WTC11 (cell line): ENCODE results near the gene FXYD3.

Experiments used
- CTCF ChIP-seq: fragments of 200-600 bp; IDR thresholded peaks from 2 replicates; pipeline ENCODE4 v1.8.0; 2022; ENCODE audit warnings: antibody characterized with exemption
- IRF1 ChIP-seq: sonication (generic); formaldehyde crosslinking; IDR thresholded peaks from 2 replicates; pipeline ENCODE4 v1.8.0; 2023; ENCODE audit warnings: missing genetic modification reagents
- TEAD1 ChIP-seq: sonication (generic); formaldehyde crosslinking; IDR thresholded peaks from 2 replicates; pipeline ENCODE4 v1.8.0; 2022; ENCODE audit warnings: mild to moderate bottlenecking, missing genetic modification reagents
- TF ChIP-seq, protein P1 (sequence below): sonication (generic); formaldehyde crosslinking; IDR thresholded peaks from 2 replicates; pipeline ENCODE4 v1.8.0; 2023; ENCODE audit warnings: mild to moderate bottlenecking, missing genetic modification reagents
- TF ChIP-seq, protein P2 (sequence below): sonication (generic); formaldehyde crosslinking; IDR thresholded peaks from 2 replicates; pipeline ENCODE4 v1.8.1; 2022; ENCODE audit warnings: mild to moderate bottlenecking, missing genetic modification reagents, moderate library complexity, borderline replicate concordance
- TF ChIP-seq, protein P3 (sequence below): fragments of 250-450 bp; sonication (Bioruptor Pico); IDR thresholded peaks from 2 replicates; pipeline ENCODE4 v1.9.0; 2021; ENCODE audit warnings: mild to moderate bottlenecking

- TF ChIP-seq IRF1 (CRISPR knock-in tag) (no peak), CTCF (no peak), TEAD1 (CRISPR knock-in tag) (no peak)
- TF ChIP-seq, protein P1, sequence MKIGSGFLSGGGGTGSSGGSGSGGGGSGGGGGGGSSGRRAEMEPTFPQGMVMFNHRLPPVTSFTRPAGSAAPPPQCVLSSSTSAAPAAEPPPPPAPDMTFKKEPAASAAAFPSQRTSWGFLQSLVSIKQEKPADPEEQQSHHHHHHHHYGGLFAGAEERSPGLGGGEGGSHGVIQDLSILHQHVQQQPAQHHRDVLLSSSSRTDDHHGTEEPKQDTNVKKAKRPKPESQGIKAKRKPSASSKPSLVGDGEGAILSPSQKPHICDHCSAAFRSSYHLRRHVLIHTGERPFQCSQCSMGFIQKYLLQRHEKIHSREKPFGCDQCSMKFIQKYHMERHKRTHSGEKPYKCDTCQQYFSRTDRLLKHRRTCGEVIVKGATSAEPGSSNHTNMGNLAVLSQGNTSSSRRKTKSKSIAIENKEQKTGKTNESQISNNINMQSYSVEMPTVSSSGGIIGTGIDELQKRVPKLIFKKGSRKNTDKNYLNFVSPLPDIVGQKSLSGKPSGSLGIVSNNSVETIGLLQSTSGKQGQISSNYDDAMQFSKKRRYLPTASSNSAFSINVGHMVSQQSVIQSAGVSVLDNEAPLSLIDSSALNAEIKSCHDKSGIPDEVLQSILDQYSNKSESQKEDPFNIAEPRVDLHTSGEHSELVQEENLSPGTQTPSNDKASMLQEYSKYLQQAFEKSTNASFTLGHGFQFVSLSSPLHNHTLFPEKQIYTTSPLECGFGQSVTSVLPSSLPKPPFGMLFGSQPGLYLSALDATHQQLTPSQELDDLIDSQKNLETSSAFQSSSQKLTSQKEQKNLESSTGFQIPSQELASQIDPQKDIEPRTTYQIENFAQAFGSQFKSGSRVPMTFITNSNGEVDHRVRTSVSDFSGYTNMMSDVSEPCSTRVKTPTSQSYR (CRISPR knock-in tag) = no peak
- TF ChIP-seq, protein P2, sequence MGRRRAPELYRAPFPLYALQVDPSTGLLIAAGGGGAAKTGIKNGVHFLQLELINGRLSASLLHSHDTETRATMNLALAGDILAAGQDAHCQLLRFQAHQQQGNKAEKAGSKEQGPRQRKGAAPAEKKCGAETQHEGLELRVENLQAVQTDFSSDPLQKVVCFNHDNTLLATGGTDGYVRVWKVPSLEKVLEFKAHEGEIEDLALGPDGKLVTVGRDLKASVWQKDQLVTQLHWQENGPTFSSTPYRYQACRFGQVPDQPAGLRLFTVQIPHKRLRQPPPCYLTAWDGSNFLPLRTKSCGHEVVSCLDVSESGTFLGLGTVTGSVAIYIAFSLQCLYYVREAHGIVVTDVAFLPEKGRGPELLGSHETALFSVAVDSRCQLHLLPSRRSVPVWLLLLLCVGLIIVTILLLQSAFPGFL (CRISPR knock-in tag) = no peak
- TF ChIP-seq, protein P3, sequence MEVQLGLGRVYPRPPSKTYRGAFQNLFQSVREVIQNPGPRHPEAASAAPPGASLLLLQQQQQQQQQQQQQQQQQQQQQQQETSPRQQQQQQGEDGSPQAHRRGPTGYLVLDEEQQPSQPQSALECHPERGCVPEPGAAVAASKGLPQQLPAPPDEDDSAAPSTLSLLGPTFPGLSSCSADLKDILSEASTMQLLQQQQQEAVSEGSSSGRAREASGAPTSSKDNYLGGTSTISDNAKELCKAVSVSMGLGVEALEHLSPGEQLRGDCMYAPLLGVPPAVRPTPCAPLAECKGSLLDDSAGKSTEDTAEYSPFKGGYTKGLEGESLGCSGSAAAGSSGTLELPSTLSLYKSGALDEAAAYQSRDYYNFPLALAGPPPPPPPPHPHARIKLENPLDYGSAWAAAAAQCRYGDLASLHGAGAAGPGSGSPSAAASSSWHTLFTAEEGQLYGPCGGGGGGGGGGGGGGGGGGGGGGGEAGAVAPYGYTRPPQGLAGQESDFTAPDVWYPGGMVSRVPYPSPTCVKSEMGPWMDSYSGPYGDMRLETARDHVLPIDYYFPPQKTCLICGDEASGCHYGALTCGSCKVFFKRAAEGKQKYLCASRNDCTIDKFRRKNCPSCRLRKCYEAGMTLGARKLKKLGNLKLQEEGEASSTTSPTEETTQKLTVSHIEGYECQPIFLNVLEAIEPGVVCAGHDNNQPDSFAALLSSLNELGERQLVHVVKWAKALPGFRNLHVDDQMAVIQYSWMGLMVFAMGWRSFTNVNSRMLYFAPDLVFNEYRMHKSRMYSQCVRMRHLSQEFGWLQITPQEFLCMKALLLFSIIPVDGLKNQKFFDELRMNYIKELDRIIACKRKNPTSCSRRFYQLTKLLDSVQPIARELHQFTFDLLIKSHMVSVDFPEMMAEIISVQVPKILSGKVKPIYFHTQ (CRISPR knock-in tag) = no peak
These were observed 41.7 kb upstream of the FXYD3 start for GRCh38 chr19:35073941-35074340.
